Measurements from ENCODE around the gene CCDC142. TPM values are rescaled to one million over a fixed set of nuclear protein-coding genes. Genes with fewer than 3 reads are reported as not detected.
"Not testable (repeated sequence)": the region's sequence is repeated elsewhere in the genome, so short reads cannot be mapped to it uniquely, and the experiment has no call there.

Gene CCDC142
- total RNA-seq, 4 donors from 2014 or later = 7.4 to 31.6 (median 27.3) TPM

GRCh38 chr2:74471332-74472065, 11.3 kb downstream of the CCDC142 start:
- ATAC-seq (ENCODE audit: low FRiP score) = no peak
- no peak for TF ChIP-seq CTCF (IDR thresholded peaks at IDR 0.05)
- DNase-seq (ENCODE audit: low spot score) = no peak

- not testable (repeated sequence) for DNase-seq (ENCODE audit: low spot score); ATAC-seq (ENCODE audit: low FRiP score)
These were observed 12.1 kb downstream of the CCDC142 start for GRCh38 chr2:74470742-74471141.

- DNase-seq (ENCODE audit: low spot score) (no peak), ATAC-seq (ENCODE audit: low FRiP score) (no peak)
- TF ChIP-seq CTCF (IDR thresholded peaks at IDR 0.05) = no peak
These were observed 18.4 kb downstream of the CCDC142 start for GRCh38 chr2:74464406-74464805.

GRCh38 chr2:74462786-74463105, 20.1 kb downstream of the CCDC142 start:
- ATAC-seq (ENCODE audit: low FRiP score) (no peak), DNase-seq (ENCODE audit: low spot score) (no peak)
- TF ChIP-seq CTCF (IDR thresholded peaks at IDR 0.05) = no peak

GRCh38 chr2:74462054-74462785, 20.6 kb downstream of the CCDC142 start:
- ATAC-seq (ENCODE audit: low FRiP score) (no peak), DNase-seq (ENCODE audit: low spot score) (no peak)
- TF ChIP-seq CTCF (IDR thresholded peaks at IDR 0.05) = no peak

- no peak for ATAC-seq (ENCODE audit: low FRiP score)
These were observed 21.4 kb downstream of the CCDC142 start for GRCh38 chr2:74461187-74462053.

GRCh38 chr2:74460187-74460586, 22.6 kb downstream of the CCDC142 start:
- DNase-seq (ENCODE audit: low spot score); ATAC-seq (ENCODE audit: low FRiP score): not testable (repeated sequence)

More at GRCh38 chr2:74461187-74462053, 21.4 kb downstream of the CCDC142 start:
- TF ChIP-seq CTCF (IDR thresholded peaks at IDR 0.05) = no peak
- DNase-seq (ENCODE audit: low spot score) = no peak

GRCh38 chr2:74459503-74460118, 23.2 kb downstream of the CCDC142 start:
- not testable (repeated sequence) for ATAC-seq (ENCODE audit: low FRiP score); DNase-seq (ENCODE audit: low spot score)

Measured in omental fat pad (tissue), 4 donors.